Gastrocnemius medialis (tissue), 4 donors: ENCODE measurements around the gene FBXO7. TPM values are rescaled to one million over a fixed set of nuclear protein-coding genes. Genes with fewer than 3 reads are reported as not detected.

Experiments
- ATAC-seq, 2 donors: fragments of 150-250 bp; one replicate each; pipeline ENCODE4 v1.9.1; 2016
- DNase-seq, 2 donors: peaks; one replicate each; pipeline ENCODE4 v3.0.0-alpha.2; 2019
- H3K27ac ChIP-seq, 4 donors: fragments of 200-600 bp; sonication (generic); 1 replicate in 1 of 4; 2 replicates in 3 of 4; pipeline ENCODE4 v1.5.1; 2016 to 2018; ENCODE audit warnings: mild to moderate bottlenecking in 2 of 4, moderate library complexity in 1 of 4
- H3K27me3 ChIP-seq, 3 donors: fragments of 200-600 bp; sonication (generic) in 2 of 3; 1 replicate in 1 of 3; 2 replicates in 2 of 3; pipeline versions ENCODE4 v1.5.1 to v1.6.0; 2016 to 2019; ENCODE audit warnings: mild to moderate bottlenecking in 1 of 3, moderate library complexity in 1 of 3
- H3K36me3 ChIP-seq, 2 donors: fragments of 200-600 bp; sonication (generic) in 1 of 2; one replicate each; pipeline ENCODE4 v1.5.1; 2017 to 2018
- H3K4me1 ChIP-seq, 2 donors: fragments of 200-600 bp; sonication (generic) in 1 of 2; one replicate each; pipeline ENCODE4 v1.5.1; 2016 to 2017; ENCODE audit warnings: mild to moderate bottlenecking in 2 of 2
- H3K4me3 ChIP-seq, 4 donors: fragments of 200-600 bp; sonication (generic) in 3 of 4; 1 replicate in 1 of 4; 2 replicates in 3 of 4; pipeline ENCODE4 v1.5.1; 2016 to 2019; ENCODE audit warnings: mild to moderate bottlenecking in 2 of 4
- H3K9me3 ChIP-seq, 3 donors: fragments of 200-600 bp; sonication (generic) in 2 of 3; 1 replicate in 1 of 3; 2 replicates in 2 of 3; pipeline ENCODE4 v1.5.1; 2016 to 2019
- CTCF ChIP-seq, 5 experiments: fragments of 450-650 bp in 3 of 5; fragments of 200-600 bp in 2 of 5; sonication (generic) in 2 of 5; IDR thresholded peaks in 4 of 5; conservative IDR thresholded peaks in 1 of 5; 1 replicate in 4 of 5; 2 replicates in 1 of 5; pipeline ENCODE4 v1.5.1; 2016 to 2019; ENCODE audit warnings: antibody characterized with exemption in 5 of 5, mild to moderate bottlenecking in 3 of 5, moderate library complexity in 3 of 5
- POLR2A ChIP-seq, 2 donors: fragments of 450-650 bp; IDR thresholded peaks; one replicate each; pipeline ENCODE4 v1.6.1; 2017; ENCODE audit warnings: antibody characterized with exemption in 2 of 2, mild to moderate bottlenecking in 2 of 2, moderate library complexity in 2 of 2
- in situ Hi-C, 4 donors: fragments of 200-750 bp; cut with MboI; loops; one replicate each; pipeline versions ENCODE4 v1.15.0 to v1.8.0; 2017; ENCODE audit warnings: low sequenced_read_pairs in 4 of 4
- intact Hi-C: fragments of 100-400 bp; cut with DNase I; formaldehyde crosslinking; loops from one replicate; pipeline ENCODE4 v1.15.1; 2023; ENCODE audit warnings: low total_unique reads
- total RNA-seq, 4 donors: library from RNA; depleted of rRNA; stranded (reverse); fragments of >200 nt; gene quantifications; one replicate each; pipeline versions ENCODE4 v1.1.0 to v1.2.3, GENCODE V29; 2016

The FBXO7 gene
- total RNA-seq, 4 donors from 2014 or later: 30.6 to 40.7 (median 31.8) TPM

DNA sequence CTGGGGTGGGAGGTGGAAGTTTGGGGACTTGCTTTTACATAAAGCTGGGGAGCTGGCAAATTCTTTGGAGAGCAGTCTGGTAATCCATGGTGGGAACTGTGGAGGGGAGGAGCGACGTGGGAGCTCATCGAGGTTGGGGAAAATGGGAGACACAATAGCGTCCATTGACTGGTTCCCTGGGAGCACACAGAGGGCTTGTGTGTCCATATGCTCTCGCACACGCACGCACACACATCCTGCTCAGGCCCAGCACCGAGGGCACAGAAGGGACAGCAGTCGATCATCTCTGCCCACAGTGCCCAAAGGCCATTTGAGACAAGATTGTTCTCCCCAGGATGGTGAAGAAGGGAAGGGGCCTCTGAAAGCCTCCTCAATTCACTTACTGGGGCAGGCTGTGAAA is 53.7 kb downstream of the FBXO7 start:
- intact Hi-C loops (loop anchor here (2.0 kb wide), 1 partner anchor 268 kb away; no protein-coding TSS in a partner anchor), in situ Hi-C loops (loop anchor here (5.0 to 25.0 kb wide), 5 partner anchors 259 to 469 kb away; no protein-coding TSS in a partner anchor)
- H3K36me3 ChIP-seq: no peaks in the 10 kb centered on the region
- no peak overlapping the region for H3K4me3 ChIP-seq
- TF ChIP-seq CTCF (IDR thresholded peaks at IDR 0.05 in 4 of 5, conservative IDR thresholded peaks at IDR 0.05 in 1 of 5) (no peak), POLR2A (IDR thresholded peaks at IDR 0.05) (no peak)
- H3K27ac ChIP-seq: peak overlapping the region in 2 of 4 donors; percentile 71 to 87
- no peaks in the 10 kb centered on the region for H3K9me3 ChIP-seq
- no peaks in the 10 kb centered on the region for H3K27me3 ChIP-seq
- ATAC-seq (no peak), DNase-seq (no peak)
- peaks cover 13 to 28% of the 10 kb centered on the region in 2 donors for H3K4me1 ChIP-seq

DNA sequence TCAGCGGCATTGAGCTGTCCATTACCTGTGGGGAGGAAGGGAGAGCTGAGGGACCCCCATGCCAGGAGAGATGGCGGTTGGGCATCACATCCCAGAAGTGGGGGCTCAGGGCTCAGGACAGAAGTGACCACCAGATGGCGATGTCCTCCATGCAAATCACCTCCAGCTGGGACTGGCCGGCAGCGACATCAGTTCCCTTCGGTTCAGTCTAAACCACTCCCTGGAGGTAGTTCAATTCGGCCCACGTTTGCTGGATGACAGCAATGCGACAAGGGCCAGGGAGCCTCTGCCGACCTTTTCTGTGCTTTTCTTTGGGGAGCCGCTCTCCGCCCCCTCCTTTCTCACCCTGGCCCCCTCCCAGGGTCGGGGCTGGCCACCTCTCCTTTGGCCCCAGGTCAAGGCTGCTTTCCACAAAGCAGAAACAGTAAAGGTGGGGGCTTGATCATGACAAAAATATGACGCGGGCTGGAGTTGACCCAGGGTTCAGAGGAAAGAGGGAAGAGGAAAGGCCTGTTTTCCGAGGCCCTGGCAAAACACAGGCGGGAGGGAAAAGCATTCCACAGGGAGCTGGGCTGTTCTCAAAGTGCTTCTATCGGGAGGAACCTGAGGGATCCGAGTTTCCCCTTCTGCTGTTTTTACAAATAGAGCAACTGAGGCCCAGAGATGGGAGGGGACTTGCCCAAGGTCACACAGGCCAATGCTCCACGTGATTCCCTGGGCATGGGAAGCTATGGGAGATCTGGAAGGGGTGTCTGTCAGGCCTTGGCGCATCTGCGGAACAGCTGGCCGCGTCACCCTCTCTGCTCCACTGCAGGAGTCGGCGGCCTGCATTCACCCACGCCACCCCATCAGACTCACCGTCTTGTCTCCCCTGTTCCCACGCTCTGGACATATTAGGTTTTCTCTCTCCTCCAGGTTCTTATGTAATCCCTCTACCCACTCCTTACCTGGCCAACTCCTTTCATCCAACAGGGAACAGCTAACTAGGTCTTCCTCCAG is 54.7 kb downstream of the FBXO7 start:
- TF ChIP-seq CTCF (IDR thresholded peaks at IDR 0.05 in 4 of 5, conservative IDR thresholded peaks at IDR 0.05 in 1 of 5) (peak; percentile 59 to 89 (median 85)), POLR2A (IDR thresholded peaks at IDR 0.05) (no peak)
- Histone ChIP-seq H3K27me3 (no peaks in the 10 kb centered on the region), H3K27ac (peak overlapping the region; percentile 71 to 87 (median 78)), H3K9me3 (no peaks in the 10 kb centered on the region), H3K4me1 (peaks cover 17 to 33% of the 10 kb centered on the region in 2 donors), H3K36me3 (no peaks in the 10 kb centered on the region), H3K4me3 (peak overlapping the region in 1 of 4 donors; percentile 35)
- in situ Hi-C loops: loop anchor here (5.0 to 25.0 kb wide), 5 partner anchors 258 to 468 kb away; no protein-coding TSS in a partner anchor
- DNase-seq: peak; percentile 68 to 77
- intact Hi-C loops: loop anchor here (1.0 to 2.0 kb wide), 3 partner anchors 268 to 471 kb away; no protein-coding TSS in a partner anchor
- ATAC-seq: peak; percentile 60 to 62

DNA sequence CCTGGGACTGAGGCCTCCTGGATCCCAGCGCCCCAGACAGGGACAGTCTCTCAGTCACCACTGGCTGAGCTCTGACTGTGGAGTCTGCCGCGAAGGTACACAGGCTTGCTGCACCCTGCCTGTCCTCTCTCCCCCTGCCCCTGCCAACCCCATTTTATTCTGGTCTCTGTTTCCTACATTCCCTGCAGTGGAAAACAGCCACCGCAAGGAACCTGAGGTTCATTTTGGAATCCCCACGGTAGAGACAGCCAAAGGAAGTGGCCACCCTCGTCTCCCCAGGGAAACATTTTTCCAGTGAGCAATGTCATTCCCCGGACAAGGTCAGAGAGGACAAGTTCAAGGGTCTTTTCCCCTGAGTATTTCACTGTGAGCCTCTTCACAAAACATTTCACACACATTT is 56.6 kb downstream of the FBXO7 start:
- Histone ChIP-seq H3K4me1 (peaks cover 17 to 33% of the 10 kb centered on the region in 2 donors), H3K9me3 (no peaks in the 10 kb centered on the region), H3K4me3 (no peak overlapping the region), H3K36me3 (no peaks in the 10 kb centered on the region), H3K27me3 (no peaks in the 10 kb centered on the region), H3K27ac (peak overlapping the region; percentile 71 to 87 (median 78))
- DNase-seq (no peak), ATAC-seq (no peak)
- intact Hi-C loops (no loop called here), in situ Hi-C loops (loop anchor here in 1 of 4 donors (25.0 kb wide), 1 partner anchor 256 kb away; no protein-coding TSS in a partner anchor)
- TF ChIP-seq CTCF (IDR thresholded peaks at IDR 0.05 in 4 of 5, conservative IDR thresholded peaks at IDR 0.05 in 1 of 5) (no peak), POLR2A (IDR thresholded peaks at IDR 0.05) (no peak)

DNA sequence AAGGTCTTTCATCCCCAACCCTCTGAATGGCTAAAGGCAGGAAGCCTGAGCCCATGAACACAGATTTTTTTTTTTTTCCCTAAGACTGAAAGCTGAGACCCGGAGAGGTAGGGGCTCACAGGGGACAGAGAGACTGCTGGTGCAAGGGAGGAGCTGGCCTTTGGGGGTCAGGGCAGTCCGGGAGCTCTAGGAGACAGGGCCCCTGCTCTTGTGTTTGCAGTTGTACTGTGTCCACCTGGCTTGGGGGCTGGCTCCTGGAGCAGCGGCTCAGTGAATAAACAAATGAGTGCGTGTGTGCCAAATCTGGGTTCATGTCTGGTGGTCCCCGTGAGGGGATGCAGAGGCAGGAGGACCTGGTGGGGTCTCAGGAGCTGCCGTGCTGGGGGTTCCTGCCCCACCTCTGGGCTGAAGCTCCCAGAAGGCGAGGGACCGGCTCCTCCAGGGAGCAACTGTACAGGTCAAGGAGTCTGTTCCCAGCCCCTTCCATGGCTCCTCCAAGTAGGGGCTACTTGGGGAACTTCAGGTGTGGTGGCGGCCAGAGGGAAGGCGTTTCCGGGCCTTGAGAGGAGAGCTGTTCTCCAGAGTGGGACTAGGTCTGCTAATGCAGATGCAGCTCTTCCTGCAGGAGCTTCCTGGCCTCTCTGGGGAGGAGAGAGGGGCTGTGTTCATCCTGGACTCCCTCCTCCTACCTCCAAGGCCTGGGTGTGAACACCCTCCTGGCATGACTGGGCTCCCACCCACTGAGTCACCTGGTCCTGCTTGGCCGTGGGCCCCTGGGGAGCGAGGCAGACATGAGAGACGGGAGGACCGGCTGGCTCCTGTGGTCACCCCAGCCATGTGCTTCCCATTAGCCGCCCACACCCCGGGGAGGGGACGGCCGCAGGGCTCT is 57.6 kb downstream of the FBXO7 start:
- H3K4me1 ChIP-seq: peaks cover 17 to 33% of the 10 kb centered on the region in 2 donors
- DNase-seq: peak in 1 of 2 donors; percentile 80
- no peaks in the 10 kb centered on the region for H3K27me3 ChIP-seq
- in situ Hi-C loops (loop anchor here in 1 of 4 donors (25.0 kb wide), 1 partner anchor 255 kb away; no protein-coding TSS in a partner anchor), intact Hi-C loops (loop anchor here (2.0 kb wide), 1 partner anchor 87 kb away; no protein-coding TSS in a partner anchor)
- peak; percentile 22 to 52 for ATAC-seq
- no peaks in the 10 kb centered on the region for H3K36me3 ChIP-seq
- peak overlapping the region; percentile 71 to 87 (median 78) for H3K27ac ChIP-seq
- H3K4me3 ChIP-seq: no peak overlapping the region
- no peaks in the 10 kb centered on the region for H3K9me3 ChIP-seq
- TF ChIP-seq CTCF (IDR thresholded peaks at IDR 0.05 in 4 of 5, conservative IDR thresholded peaks at IDR 0.05 in 1 of 5) (no peak), POLR2A (IDR thresholded peaks at IDR 0.05) (peak in 1 of 2 donors; percentile 24)
